GM19193 (cell line): ENCODE results near the gene ANKRD1.

Experiments used
- POLR2A ChIP-seq: IDR thresholded peaks from 4 replicates; pipeline ENCODE4 v1.6.1; 2011; ENCODE audit not compliant: insufficient read depth, insufficient read length; ENCODE audit errors: extremely low read depth

ANKRD1 gene

GRCh38 chr10:90862908-90863514 lies 57.9 kb downstream of the ANKRD1 start:
- no peak for TF ChIP-seq POLR2A
